Stimulated activated CD4-positive, alpha-beta T cell treated with anti-CD3 and anti-CD28 coated beads, Interleukin-1b, Interleukin-23, amount 100 ng/mL, for 24 hours (primary cell): Measurements from ENCODE around the gene RNLS.

ENCODE experiments used
- DNase-seq, 4 experiments: peaks; one replicate each; pipeline ENCODE4 v3.0.0-alpha.2; 2020; ENCODE audit warnings: low read depth in 4 of 4, low spot score in 1 of 4

RNLS gene

DNA sequence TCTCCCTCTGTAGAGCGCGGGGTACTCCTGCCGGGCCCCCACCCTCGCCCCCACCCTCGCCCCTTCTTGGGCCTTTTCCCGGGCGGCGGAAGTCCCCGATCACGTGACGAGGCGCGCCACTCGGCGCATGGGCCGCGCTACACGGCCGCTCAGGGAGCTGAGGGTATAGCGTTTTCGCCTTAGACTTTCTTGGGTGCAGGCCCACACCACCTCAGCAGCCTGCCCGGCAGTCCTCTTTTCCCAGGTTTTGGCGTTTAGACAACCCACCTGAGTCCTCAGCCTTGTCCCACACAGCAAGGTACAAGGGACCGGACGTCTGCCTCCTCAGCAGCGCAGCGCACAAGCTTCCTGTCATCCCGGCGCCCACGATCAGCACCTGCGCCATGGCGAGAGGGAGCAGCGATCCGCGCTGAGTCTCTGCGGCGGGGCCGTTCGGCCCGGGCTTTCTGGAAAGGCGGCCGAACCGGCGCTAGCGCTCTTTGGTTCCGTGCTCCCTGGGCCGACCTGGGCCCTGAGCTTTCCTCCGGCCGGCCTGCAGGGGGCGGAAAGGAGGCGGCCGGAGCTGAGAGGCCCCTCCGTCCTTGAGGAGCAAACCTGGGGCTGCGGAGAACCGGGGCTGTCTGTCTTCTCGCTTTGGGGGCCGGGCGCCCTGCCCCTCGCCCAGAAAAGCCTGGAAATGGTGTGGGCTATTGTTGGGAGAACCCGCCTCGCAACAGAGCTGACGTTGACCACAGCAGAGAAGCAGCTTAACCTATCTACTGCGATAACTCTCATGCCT lies at the start of gene RNLS:
RNLS (minus strand) TSS at position 513 of the 778 bp plus-strand sequence.
- peak; percentile 30 to 54 (median 48) for DNase-seq

DNA sequence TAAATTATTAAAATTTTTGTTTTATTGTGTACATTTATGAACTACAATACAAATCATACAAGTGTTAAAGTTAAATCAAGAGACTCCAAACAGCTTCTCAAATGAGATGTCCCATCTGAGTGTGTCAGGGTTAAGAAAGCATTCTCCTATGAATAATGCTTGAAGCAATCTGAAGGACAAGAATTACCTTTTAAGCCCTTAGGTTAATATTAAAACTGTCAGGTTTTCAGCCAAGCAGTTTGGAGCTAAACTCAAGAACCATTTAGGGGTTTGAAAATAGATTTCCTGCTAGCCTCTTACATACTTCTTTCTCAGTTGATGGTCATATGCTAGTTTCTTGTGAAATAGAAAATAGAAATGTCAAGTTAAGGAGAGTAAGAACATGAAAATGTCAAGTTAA lies 41.7 kb upstream of the RNLS start:
- no peak for DNase-seq

DNA sequence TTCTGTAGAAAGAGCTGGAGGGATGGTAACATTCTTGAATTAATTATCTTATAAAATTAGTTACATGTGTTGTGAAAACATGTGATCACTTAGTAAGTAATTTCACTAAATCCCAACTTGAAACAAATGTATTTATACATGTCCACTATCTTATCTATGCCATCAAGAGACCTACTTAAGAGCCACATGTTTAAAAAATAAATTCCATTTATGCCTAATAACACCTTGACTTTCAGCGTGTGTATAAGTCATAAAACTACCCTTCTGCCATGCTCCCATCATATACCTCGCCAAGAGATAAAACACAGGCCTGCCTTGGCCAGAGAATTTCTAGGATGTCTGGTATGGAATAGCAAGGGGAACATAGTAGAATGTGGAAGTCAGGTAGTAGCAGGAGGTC lies 40.7 kb upstream of the RNLS start:
- DNase-seq = no peak

DNA sequence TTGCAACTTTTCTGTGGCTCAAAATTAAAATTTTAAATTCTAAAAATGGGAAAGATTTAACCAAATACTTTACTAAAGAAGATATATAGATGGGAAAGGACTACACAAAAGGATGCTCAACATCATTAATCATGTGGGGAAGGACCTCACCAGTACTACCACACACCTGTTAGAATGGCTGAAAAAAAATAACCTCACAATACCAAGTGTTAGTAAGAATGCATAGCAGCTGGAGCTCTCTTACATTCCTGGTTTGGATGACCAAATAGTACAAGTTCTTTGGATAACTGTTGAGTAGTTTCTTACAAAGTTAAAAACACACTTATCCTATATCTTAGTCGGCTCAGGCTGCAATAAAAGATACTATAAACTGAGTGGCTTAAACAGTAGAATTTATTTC lies 37.3 kb upstream of the RNLS start:
- no peak for DNase-seq

DNA sequence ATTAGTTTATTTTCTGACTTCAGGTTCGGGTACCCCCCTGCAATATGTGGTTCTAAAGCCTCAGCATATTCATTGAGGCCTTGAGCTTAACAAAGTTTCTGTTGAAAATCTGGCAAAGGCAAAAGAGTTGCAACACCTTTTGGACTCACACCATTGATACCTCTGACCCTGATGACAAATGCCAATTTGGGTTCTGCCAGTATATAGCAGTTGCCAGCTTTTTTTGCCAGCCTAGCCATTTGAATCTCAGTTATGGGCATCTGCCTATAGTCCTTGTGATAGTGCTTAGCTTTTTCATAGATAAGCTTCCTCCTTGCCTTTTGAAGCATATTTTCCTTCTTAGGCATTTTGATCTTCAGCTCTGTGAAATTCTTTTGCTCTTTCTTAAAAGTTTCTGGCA lies 35.4 kb upstream of the RNLS start:
- DNase-seq = no peak

DNA sequence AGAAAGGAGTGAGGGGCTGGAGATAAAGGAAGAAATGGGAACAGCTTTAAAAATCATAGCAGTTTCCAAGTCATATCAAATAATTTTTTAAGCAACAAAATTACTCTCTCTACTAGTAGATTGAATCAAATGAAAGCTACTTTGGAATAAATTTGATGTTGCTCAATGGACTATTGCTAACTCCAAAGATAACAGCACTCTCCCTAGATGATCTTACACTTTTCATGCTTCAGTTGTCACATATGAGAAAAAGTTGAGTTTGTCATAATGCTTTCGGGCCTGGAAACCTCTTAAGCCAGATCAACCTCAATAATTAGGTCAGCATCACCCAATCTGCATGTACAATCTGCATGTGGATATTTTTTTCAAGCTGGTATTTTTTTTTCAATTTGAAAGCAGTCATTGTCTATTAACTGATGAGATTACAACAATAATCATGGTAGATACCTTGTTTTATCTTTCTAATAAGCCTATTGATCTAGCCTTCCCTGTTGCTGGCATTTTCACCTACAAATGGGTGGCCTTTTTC lies 34.7 kb upstream of the RNLS start:
- no peak for DNase-seq

DNA sequence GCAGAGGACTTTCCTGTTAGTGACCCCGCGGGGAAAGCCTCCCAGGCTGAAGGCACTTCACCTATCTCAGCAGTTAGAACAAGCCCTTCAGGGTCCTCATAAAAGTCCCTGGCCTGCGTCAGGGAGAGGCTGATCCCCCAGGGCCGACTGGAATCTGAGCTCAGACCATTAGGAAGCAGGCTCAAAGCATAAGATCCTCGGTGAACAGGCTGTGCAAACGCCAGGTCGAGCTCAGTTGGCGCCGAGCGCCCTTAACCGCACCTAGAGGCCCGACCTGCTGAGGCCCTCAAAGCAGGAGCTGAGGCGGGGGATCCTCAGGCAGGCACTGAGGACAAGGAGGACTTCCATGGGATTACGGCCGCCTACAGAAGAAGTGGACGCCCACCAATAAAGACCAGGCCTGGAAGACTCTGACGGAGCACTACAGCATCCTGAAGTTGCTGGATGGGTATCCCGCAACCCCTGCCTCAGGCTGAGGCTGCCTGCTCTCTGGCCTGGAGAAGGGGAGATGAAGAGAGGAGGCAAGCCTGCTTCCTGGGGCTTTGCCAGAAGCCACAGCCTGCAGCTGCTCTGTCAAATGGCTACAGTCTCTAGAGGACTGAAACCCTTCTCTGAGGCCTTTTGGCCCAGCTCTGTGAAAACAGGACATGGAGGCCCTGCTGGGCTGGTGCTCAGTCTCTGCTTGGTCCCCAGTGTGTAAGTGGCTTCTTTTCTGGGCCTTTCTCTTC lies 33.3 kb upstream of the RNLS start:
- DNase-seq = no peak

DNA sequence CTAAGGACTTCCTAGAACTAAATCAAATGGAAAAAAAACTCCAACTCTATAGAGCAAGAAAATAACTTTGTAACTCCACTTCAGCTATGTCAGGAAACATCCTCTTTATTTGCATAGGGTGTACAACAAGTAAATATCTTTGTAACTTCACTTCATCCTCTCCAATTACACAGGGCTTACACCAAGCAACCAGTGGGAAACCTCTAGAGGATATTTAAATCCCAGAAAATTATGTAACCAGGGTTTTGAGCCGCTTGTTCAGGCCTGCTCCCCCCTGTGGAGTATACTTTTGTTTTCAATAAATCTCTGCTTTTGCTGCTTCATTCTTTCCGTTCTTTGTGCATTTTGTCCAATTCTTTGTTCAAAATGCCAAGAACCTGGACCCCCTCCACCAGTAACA lies 25.7 kb upstream of the RNLS start:
- no peak for DNase-seq

DNA sequence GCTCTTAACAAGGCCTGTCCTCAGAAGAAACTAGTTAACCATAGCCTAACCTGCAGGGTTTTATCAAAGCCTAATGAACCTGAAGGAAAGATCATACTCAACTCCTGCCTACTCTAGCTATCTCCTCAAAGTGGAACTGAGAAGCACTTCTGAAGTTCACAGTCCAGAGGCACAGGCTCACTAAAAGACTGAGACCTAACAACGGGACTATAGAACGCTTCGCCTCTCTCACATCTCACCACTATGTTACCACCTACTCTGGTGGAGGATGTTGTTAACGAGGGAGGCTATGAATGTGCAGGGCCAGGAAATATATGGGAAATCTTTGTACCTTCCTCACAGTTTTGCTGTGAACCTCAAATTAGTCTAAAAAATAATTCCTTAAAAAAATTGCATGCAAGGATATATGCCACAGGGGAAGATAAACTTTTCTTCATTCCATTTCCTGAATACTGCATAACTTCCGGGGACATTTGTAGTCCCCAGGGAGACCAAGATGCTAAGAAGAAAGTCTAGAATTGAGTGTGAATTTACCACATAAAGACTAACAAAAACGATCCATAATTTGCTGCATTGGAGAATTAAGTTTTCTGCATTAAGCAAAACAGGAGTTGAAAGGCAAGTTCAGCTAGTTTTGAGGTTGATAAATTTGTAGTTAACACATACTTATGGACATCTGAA lies 25.1 kb upstream of the RNLS start:
- DNase-seq = no peak

DNA sequence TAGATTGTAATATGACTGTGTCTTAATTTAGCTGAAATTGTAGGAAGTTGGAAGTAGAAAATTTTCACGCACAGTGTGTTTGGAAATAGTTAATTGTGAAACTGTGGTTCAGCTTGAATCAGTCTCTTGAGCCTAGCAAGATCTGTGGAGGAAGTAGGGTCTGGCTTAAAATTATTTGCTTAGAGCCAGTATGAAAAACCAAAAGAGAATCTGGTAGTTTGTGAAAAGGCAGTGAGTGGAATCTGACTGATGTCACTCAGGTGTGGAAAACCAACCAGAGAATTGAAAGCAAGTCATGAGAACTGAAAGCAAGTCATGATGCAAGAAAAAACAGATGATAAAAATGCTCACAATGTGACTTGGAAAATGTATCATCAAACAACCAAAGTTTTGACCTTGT lies 14.9 kb upstream of the RNLS start:
- no peak for DNase-seq

DNA sequence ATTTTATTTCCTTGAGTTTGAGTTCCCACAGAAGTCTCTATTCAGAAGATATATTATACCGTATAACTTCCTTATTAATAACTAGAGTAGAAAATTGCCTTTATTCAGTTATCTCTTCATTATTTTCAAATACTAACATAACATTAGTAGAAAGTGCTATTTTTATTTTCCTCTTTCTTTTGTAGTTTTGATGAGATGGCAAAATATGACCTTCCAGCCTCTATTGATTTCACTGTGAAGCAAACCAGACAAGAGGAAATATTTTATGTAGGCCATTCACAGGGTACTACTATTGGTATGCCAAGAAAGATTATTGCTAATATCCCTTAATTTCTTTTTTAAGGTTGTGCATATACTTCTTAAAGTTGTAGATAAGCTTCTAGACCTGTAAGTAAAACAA lies 11.4 kb upstream of the RNLS start:
- DNase-seq = no peak

DNA sequence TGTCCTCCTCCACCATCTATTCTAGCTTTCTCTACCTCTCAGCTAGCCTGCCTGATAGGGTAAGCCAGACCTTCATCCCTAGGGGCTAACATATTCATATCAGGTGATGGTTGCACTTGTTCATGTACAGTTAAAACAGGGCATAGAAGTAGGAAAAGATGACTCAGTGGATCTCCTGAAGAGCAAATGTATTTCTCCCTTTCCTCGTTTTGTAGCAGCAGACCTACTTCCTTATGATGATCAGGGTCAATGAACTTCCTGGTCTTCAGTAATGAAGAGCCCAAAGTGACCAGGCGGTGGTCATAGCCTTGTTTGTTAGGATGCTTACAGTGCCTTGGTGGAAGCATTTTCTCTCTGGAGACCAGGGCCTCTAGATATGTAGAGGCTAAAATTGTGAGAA lies 9.8 kb upstream of the RNLS start:
- no peak for DNase-seq

DNA sequence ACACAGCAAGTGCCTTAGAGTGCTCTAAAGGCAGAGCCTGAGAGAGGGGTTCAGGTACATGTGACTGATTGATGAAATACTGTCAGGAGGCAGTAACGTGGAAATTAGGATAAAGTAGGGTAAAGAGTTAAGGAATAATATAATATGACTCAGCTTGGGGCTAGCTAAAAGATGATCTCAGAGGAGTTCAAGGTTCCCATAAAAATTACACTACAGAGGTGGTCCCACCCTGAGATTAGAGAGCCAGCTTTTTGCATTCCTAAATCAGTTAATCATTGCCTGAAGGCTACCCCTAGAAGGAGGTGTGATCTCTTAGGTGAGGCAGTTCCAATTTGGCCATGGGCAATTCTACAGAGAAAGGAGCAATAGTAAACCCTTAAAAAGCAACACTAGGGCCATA lies 9.3 kb upstream of the RNLS start:
- no peak for DNase-seq

DNA sequence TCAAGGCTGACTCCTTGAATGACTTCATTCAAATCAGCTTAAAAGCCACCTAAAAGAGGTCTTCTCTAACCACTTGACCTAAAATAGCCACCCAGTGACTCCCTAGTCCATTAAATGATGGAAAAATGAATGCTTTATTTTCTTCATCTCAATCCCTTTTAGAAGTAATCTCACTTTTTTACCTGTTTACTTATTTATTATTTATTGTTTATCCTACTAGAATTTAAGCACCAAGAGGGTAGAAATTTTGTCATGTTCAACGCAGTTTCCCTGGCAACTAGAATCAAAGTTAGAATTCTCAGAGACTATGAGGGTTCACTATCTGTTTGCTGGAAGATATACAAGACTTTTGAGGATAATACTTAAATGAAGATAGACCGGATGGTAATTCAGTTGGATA lies 3.3 kb upstream of the RNLS start, which contains the start of gene LIPJ:
LIPJ (plus strand) TSS at position 301 of the 400 bp plus-strand sequence. CDS start 3,926 bp downstream, outside the sequence.
- DNase-seq = no peak

DNA sequence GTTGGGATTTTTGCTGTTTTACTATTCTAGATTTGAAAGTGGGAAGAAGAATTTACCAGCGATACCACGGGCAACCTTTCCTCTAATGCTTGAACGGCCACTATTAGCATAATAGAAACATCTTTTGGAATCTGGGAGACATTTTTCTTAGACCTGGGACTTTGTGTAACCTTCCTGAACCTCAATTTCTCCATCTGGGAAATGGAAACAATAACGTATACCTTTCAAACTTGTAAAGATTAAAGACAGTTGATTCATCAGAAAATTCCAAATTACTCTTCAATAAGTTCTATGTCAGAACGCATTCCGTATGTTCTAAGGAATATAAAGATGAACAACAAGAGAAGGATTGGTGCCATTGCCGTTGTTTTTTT lies 453 bp upstream of the RNLS start:
- DNase-seq = no peak

DNA sequence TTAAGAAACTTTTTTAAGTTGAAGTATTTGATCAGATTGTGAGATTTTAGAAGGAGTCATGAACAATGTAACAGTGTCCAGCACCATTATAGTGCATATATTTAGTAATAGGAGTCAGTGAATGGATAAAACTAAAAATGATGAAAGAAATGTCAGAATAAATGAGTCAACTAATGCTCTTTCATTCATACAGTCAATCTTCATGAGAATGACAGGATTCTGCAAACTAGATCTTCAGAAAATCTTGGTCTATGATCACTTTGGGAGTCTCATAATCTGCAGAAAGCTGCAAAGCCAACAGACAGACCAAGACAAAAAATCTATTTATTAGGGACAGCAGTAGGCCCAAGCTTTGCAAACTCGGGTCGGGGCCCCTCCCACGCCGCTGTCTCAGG lies 710 bp downstream of the RNLS start:
- no peak for DNase-seq

DNA sequence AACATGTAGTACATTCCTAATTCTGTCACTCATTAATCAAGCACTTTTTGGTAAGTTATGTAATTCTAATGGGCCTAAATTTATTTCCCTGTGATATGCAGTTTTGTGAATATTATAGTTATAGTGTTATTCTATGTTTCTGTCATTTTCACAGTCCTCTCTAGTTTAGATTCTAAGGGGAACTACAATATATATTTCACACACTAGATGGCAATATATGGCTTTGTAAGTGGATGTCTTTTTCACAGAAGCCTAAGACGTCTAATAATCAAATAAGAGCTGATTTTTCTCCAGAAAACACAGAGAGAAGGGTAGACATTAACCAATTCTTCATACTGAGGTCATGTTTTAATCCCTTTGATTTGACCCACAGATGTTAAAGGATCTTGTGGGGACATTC lies 18.0 kb downstream of the RNLS start:
- no peak for DNase-seq

DNA sequence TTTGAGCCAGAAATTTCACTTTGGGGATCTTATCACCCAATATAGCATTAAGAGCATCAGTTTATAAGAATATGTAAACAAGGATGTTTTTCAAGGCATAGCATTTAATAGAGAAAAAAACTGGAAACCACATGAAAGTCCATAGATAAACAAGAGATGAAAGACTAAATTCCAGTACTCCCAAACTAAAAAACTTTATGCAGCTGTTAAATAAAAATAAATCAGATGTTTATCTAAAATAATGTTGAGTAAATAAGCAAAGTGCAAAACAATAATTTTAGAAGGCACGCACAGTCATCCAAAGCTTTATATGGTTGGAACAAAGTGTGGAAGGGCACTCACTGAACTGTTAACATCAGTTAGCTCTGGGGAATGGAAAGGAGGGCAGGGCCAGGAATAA lies 21.0 kb downstream of the RNLS start:
- DNase-seq = no peak

DNA sequence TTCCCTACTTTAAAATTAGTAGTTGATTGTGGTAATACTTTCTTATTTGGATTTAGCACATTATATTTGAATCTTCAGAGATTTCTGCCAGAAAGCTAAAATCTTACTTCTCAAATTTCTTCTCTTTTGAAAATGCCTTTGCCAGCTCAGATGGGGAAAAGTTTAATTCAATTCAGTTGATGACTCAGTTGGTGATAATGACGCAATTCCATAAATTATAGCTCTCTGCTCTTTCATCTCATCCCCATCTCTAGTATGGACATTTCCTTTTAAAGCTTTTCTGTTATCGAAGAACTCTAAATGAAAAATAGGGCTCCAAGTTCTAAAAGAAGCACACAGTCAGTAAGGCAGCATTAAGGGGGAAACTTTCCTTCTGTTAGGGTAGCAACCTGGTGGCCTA lies 25.5 kb downstream of the RNLS start:
- no peak for DNase-seq

DNA sequence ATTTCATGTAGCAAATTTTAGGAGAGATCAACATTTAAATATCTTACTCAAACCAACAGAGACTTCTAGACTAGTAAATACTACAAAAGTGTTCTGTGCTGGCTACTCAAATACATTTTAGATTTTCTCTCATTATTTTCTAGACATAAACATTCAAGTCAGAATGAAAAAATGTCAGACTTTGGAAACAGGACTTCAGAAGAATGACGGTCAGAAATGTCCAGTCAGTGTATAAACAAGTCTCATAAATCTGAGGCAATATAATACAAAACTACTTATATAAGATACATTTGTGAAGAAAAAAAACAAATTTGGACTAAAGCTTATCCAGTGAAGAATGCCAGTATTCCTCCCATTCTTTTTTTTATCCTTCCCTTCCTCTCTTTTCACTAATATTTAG lies 25.9 kb downstream of the RNLS start:
- DNase-seq = no peak

DNA sequence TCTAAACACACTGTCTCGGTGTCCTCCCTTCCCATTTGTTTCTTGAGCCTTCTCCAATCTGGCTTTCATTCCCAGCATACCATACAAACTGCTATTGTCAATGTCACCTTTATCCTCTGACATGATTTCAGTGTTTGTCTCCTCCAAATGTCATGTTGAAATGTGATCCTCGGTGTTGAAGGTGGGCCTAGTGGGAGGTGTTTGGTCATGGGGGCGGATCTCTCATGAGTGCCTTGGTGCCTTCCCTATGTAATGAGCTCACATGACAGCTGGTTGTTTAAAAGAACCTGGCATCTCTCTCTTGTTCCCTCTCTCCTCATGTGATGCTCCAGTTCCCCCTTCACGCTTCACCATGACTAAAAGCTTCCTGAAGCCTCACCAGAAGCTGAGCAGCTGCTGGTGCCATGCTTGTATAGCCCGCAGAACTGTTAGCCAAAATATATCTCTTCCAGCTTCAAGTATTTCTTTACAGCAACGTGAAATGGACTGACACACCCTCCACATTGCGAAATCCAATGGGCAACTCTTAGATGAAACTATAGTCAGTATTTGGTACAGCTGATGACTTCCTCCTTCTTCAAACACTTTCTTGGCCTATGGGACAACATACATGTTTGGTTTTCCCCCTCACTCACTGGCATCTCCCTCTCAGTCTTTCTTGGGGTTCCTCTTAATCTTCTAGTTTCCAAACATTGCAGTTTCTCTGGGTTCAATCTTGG lies 27.8 kb downstream of the RNLS start:
- DNase-seq = no peak
